Loucy (cell line): ENCODE results near the gene TPRG1L.
"Not testable (repeated sequence)": the region's sequence is repeated elsewhere in the genome, so short reads cannot be mapped to it uniquely, and the experiment has no call there.

Experiments used
- H2AFZ ChIP-seq: fragments of 200-600 bp; sonication (generic); 2 replicates; pipeline ENCODE4 v1.6.0; 2016; ENCODE audit warnings: antibody characterized with exemption, mild to moderate bottlenecking, low read length, moderate library complexity
- H3F3A ChIP-seq: fragments of 200-600 bp; 2 replicates; pipeline ENCODE4 v1.6.0; 2016; ENCODE audit warnings: antibody characterized with exemption, low read depth, mild to moderate bottlenecking
- H3K27me3 ChIP-seq: fragments of 200-600 bp; sonication (generic); 2 replicates; pipeline ENCODE4 v1.6.1; 2014; ENCODE audit warnings: low read length, mild to moderate bottlenecking; ENCODE audit not compliant: insufficient read depth, poor library complexity, severe bottlenecking
- H3K36me3 ChIP-seq: fragments of 200-600 bp; sonication (generic); 2 replicates; pipeline ENCODE4 v1.6.1; 2016; ENCODE audit warnings: low read length; ENCODE audit not compliant: insufficient read depth
- H3K4me1 ChIP-seq: fragments of 200-600 bp; sonication (generic); 2 replicates; pipeline ENCODE4 v1.5.1; 2014; ENCODE audit warnings: low read length, mild to moderate bottlenecking; ENCODE audit not compliant: insufficient read depth, poor library complexity, severe bottlenecking
- H3K4me2 ChIP-seq: fragments of 200-600 bp; sonication (generic); 2 replicates; pipeline ENCODE4 v1.6.0; 2014; ENCODE audit warnings: antibody characterized with exemption, low read length, low read depth, mild to moderate bottlenecking; ENCODE audit not compliant: poor library complexity, severe bottlenecking
- H3K4me3 ChIP-seq: fragments of 200-600 bp; sonication (generic); 2 replicates; pipeline ENCODE4 v1.5.1; 2014; ENCODE audit warnings: low read length, mild to moderate bottlenecking, mixed read lengths; ENCODE audit not compliant: poor library complexity, severe bottlenecking
- H3K79me2 ChIP-seq: fragments of 200-600 bp; sonication (generic); 2 replicates; pipeline ENCODE4 v1.6.1; 2014; ENCODE audit warnings: low read length; ENCODE audit not compliant: insufficient read depth
- H3K9ac ChIP-seq: fragments of 200-600 bp; sonication (generic); 2 replicates; pipeline ENCODE4 v1.6.0; 2014; ENCODE audit warnings: mild to moderate bottlenecking, low read depth, low read length, moderate library complexity; ENCODE audit not compliant: poor library complexity, severe bottlenecking
- H3K9me2 ChIP-seq: fragments of 200-600 bp; sonication (generic); replicated peaks from 2 replicates; pipeline ENCODE4 v1.6.1; 2016; ENCODE audit warnings: low read depth, low read length, mixed read lengths
- H3K9me3 ChIP-seq: fragments of 200-600 bp; sonication (generic); 2 replicates; pipeline ENCODE4 v1.6.1; 2014; ENCODE audit warnings: mild to moderate bottlenecking, antibody characterized with exemption, low read length, low read depth; ENCODE audit not compliant: insufficient read depth
- H4K20me1 ChIP-seq: fragments of 200-600 bp; sonication (generic); 2 replicates; pipeline ENCODE4 v1.6.0; 2014; ENCODE audit warnings: antibody characterized with exemption, low read length, mild to moderate bottlenecking; ENCODE audit not compliant: insufficient read depth, poor library complexity, severe bottlenecking
- EZH2phosphoT487 ChIP-seq: fragments of 200-600 bp; IDR thresholded peaks from 2 replicates; pipeline ENCODE4 v1.6.1; 2018; ENCODE audit warnings: antibody characterized with exemption, mild to moderate bottlenecking, moderate library complexity, borderline replicate concordance
- TF ChIP-seq, protein P1 (sequence below): fragments of 200-600 bp; sonication (generic); conservative IDR thresholded peaks from 2 replicates; pipeline ENCODE4 v1.5.1; 2014; ENCODE audit warnings: mild to moderate bottlenecking, antibody characterized with exemption, low read length

Gene TPRG1L

GRCh38 chr1:3621151-3621671 lies 3.6 kb upstream of the TPRG1L start:
- TF ChIP-seq, protein P1, sequence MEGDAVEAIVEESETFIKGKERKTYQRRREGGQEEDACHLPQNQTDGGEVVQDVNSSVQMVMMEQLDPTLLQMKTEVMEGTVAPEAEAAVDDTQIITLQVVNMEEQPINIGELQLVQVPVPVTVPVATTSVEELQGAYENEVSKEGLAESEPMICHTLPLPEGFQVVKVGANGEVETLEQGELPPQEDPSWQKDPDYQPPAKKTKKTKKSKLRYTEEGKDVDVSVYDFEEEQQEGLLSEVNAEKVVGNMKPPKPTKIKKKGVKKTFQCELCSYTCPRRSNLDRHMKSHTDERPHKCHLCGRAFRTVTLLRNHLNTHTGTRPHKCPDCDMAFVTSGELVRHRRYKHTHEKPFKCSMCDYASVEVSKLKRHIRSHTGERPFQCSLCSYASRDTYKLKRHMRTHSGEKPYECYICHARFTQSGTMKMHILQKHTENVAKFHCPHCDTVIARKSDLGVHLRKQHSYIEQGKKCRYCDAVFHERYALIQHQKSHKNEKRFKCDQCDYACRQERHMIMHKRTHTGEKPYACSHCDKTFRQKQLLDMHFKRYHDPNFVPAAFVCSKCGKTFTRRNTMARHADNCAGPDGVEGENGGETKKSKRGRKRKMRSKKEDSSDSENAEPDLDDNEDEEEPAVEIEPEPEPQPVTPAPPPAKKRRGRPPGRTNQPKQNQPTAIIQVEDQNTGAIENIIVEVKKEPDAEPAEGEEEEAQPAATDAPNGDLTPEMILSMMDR: peak; percentile 61
- H3K36me3 ChIP-seq, H3K4me3 ChIP-seq: not testable (repeated sequence)

DNA sequence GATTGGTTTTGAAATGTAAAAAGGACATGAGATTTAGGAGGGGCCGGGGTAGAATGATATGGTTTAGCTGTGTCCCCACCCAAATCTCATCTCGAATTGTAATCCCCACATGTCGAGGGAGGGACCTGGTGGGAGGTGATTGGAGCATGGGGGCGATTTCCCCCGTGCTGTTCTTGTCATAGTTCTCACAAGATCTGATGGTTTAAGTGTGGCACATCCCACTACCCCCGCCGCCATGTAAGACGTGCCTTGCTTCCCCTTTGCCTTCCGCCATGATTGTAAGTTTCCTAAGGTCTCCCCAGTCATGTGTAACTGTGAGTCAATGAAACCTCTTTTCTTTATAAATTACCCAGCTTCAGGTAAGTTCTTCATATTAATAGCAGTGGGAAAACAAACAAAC lies 2.7 kb upstream of the TPRG1L start:
- not testable (repeated sequence) for H3K36me3 ChIP-seq, H3F3A ChIP-seq, H2AFZ ChIP-seq, H3K9me2 ChIP-seq, H3K9me3 ChIP-seq, H3K9ac ChIP-seq, H4K20me1 ChIP-seq, H3K4me3 ChIP-seq, H3K79me2 ChIP-seq, H3K27me3 ChIP-seq, H3K4me2 ChIP-seq
- peaks cover 18% of the 10 kb centered on the region for H3K4me1 ChIP-seq

More at GRCh38 chr1:3621151-3621671, 3.6 kb upstream of the TPRG1L start:
- not testable (repeated sequence) for H3F3A ChIP-seq, H3K9me3 ChIP-seq, H3K79me2 ChIP-seq, H3K9ac ChIP-seq, H4K20me1 ChIP-seq, H3K9me2 ChIP-seq, H3K27me3 ChIP-seq, H3K4me2 ChIP-seq, H2AFZ ChIP-seq
- peaks cover 18% of the 10 kb centered on the region for H3K4me1 ChIP-seq

DNA sequence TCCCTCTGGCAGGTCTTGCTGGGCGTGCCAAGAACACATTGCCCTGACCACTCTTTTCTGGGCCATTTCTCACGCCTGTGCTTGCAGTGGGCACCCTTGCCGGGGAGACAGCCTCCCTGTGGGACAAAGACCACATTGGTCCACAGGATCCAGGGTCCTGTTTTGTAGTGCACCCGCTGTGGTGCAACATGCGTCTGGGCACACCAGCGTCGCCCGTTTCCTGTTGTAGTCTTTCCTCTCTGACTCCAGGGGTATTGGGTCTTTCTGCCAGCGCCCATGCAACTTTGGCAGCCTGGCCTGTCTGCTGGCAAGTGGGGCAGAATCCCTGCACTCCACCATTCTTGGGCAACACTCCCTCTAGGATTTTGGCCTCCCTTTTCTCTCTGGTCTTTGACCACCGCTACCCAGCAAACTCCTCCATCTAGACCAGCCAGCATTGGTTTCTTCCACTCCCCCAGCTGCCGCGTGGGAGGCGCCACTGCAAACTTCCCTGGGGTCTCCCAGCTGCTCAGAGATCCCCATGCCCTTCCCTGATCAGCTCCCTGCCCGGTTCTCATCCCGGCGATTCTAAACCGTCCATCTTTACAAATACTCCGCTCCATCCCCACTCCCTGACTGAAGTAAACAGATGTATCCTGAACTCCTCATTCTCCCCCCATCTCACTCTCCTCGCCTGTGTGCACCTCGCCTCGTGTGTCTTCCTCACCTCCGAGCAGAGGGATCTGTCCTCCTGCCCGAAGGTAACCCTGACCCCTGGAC lies 1.2 kb upstream of the TPRG1L start:
- H3F3A ChIP-seq: no peaks in the 10 kb centered on the region
- no peaks in the 10 kb centered on the region for H3K27me3 ChIP-seq
- H3K4me2 ChIP-seq: peak overlapping the region; percentile 100
- no peaks in the 10 kb centered on the region for H3K9me3 ChIP-seq
- no peaks in the 10 kb centered on the region; the same call in 1 of the 2 replicates for H3K36me3 ChIP-seq
- H3K4me1 ChIP-seq: peaks cover 18% of the 10 kb centered on the region
- H2AFZ ChIP-seq: peak overlapping the region; percentile 98; the same call in 1 of the 2 replicates
- peak overlapping the region; percentile 71 for H3K9ac ChIP-seq
- no peaks in the 10 kb centered on the region for H3K9me2 ChIP-seq
- H4K20me1 ChIP-seq: no peaks in the 10 kb centered on the region
- peak overlapping the region; percentile 93 for H3K4me3 ChIP-seq
- TF ChIP-seq EZH2phosphoT487: no peak
- TF ChIP-seq, protein P1: no peak
- H3K79me2 ChIP-seq: peaks cover 9% of the 10 kb centered on the region; the same call in 1 of the 2 replicates
